Right lung (tissue), 5 donors: ENCODE data around the gene CLDN9. TPM values are rescaled to one million over a fixed set of nuclear protein-coding genes. Genes with fewer than 3 reads are reported as not detected.

Source experiments
- DNase-seq, 2 donors: peaks; one replicate each; pipeline ENCODE4 v3.0.0-alpha.2; 2013
- polyA plus RNA-seq, 5 donors: library from polyadenylated mRNA; unstranded; fragments of 120-200 nt; gene quantifications; one replicate each; pipeline versions ENCODE4 v1.2.1 to v1.2.3, GENCODE V29; 2013; ENCODE audit warnings: inconsistent platforms in 1 of 5, low replicate concordance in 1 of 5; ENCODE audit not compliant: insufficient read length in 5 of 5, insufficient read depth in 1 of 5

CLDN9 gene
- polyA plus RNA-seq, 5 donors, result 4.0 to 7.3 (median 6.3) TPM

- no peak for DNase-seq
Measured at GRCh38 chr16:3017344-3017743, 4.6 kb downstream of the CLDN9 start.

- peak; percentile 68 to 71 for DNase-seq
Measured at GRCh38 chr16:3017794-3018506, 5.2 kb downstream of the CLDN9 start, which contains the start of gene CLDN6. Gene CLDN6, minus strand, starts transcription at chr16:3018183. Its CDS starts 2,162 bp downstream, at chr16:3016021.

- DNase-seq, result no peak
Measured at GRCh38 chr16:3019594-3020246, 7.0 kb downstream of the CLDN9 start.

GRCh38 chr16:3020247-3020603, 7.5 kb downstream of the CLDN9 start, which contains the start of gene TNFRSF12A:
Gene TNFRSF12A, plus strand, starts transcription at chr16:3020368. Its CDS starts 30 bp downstream, at chr16:3020398.
- DNase-seq, result no peak

GRCh38 chr16:3020604-3021448, 8.1 kb downstream of the CLDN9 start:
- no peak for DNase-seq

- DNase-seq, result no peak
Measured at GRCh38 chr16:3021449-3022207, 8.9 kb downstream of the CLDN9 start.

- DNase-seq, result no peak
Measured at GRCh38 chr16:3022208-3022683, 9.5 kb downstream of the CLDN9 start.

GRCh38 chr16:3022684-3023414, 10.1 kb downstream of the CLDN9 start:
- no peak for DNase-seq

- no peak for DNase-seq
Measured at GRCh38 chr16:3023415-3023668, 10.6 kb downstream of the CLDN9 start.

- peak; percentile 94 to 95 for DNase-seq
Measured at GRCh38 chr16:3023669-3024478, 11.2 kb downstream of the CLDN9 start, which contains the start of the genes HCFC1R1 and THOC6. Gene HCFC1R1, minus strand, starts transcription at chr16:3023942. Its CDS starts 1 bp downstream, at chr16:3023941. Gene THOC6, plus strand, starts transcription at chr16:3024035. Its CDS starts 292 bp downstream, at chr16:3024327.

- DNase-seq, result no peak
Measured at GRCh38 chr16:3025032-3026002, 12.6 kb downstream of the CLDN9 start.

- DNase-seq, result no peak
Measured at GRCh38 chr16:3026003-3026378, 13.3 kb downstream of the CLDN9 start.

- DNase-seq, result no peak
Measured at GRCh38 chr16:3026609-3027488, 14.1 kb downstream of the CLDN9 start.

- DNase-seq, result no peak
Measured at GRCh38 chr16:3027489-3027795, 14.7 kb downstream of the CLDN9 start.

- peak in 1 of 2 donors; percentile 72 for DNase-seq
Measured at GRCh38 chr16:3027983-3028715, 15.4 kb downstream of the CLDN9 start.

GRCh38 chr16:3028716-3029319, 16.1 kb downstream of the CLDN9 start:
- DNase-seq, result no peak
